CD4-positive, alpha-beta T cell treated with Interleukin-17A for 4 hours (primary cell): ENCODE measurements around the gene BRCA1.
A peak's percentile ranks its signal among the peaks of the same experiment; 100 is the strongest.

ENCODE experiments used
- DNase-seq: peaks from one replicate; pipeline ENCODE4 v3.0.0-alpha.2; 2020; ENCODE audit warnings: mixed read lengths

The BRCA1 gene

GRCh38 chr17:43024407-43025289 is 100.5 kb downstream of the BRCA1 start, which contains the start of gene RND2:
Gene RND2 (plus strand): TSS chr17:43025231. CDS start chr17:43025348, 117 bp downstream.
- DNase-seq: peak; percentile 87

DNA sequence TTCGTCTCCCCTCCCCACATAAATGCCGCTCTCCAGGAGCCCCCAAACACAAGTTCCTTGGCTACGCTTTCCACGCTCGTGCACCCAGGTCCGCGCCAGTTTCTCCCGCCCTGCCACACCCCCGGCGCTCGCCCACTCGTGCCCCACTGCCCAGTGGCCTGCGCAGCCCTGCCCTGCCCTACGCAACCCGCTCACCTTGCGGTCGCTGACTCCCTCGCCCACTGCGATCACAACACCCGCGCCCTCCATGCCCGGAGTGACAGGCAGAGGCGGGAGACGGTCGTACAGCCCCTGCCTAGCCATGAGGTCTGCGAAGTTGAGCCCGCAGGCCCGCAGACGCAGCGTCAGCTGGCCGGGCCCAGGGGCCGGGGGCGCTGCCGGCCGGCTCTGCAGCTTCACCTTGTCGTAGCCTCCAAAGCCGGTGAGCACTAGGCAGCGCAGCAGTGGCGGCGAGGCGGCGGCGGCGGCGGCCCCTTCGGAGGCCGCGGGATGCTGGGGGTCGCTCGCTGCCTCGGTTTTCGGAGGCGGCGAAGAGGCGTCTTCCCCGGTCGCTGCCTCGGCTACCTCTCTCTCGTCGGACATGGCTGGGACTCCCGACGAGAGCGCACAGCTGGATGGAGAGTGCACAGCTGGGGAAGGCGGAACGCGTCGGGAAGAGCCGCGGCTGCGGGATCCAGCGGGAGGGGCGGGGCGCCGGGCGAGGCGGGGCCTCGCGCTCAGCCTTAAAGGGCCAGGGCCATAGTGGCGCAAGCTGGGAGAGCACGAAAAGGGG is 103.2 kb downstream of the BRCA1 start, which contains the start of gene VAT1:
Gene VAT1, minus strand, starts transcription at position 645 of the 772 bp plus-strand sequence. Its CDS starts 63 bp downstream, at position 582.
- peak; percentile 84 for DNase-seq

- DNase-seq: peak; percentile 69
These were observed 104.1 kb downstream of the BRCA1 start for GRCh38 chr17:43020789-43021740.

DNA sequence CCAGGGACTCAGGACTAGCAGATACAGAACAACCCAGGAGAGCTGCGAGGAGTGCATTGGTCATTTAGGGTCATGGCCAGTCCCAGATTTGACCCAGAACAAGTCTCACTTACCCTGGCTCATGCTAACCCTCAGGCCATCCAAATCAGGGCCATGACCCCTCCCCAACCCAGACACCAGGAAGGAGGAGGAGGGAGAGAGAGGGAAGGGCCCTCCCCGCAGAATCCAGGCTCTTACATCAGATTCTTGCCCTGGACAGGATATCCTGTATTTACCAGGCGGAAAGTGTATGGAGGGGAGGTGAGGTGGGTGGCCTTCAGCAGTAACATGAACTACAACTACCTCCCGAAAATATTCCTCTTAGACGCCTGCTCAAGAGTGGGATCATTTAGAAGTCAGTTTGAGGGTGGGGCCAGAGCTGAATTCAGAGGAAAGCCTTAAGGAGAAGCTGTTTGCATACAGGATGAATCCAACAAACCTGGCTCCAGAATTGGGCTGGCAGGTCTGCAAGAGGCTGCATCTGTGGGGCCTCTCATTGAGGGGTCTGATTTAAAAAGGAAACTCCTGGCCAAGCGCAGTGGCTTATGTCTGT is 105.0 kb downstream of the BRCA1 start:
- no peak for DNase-seq

DNA sequence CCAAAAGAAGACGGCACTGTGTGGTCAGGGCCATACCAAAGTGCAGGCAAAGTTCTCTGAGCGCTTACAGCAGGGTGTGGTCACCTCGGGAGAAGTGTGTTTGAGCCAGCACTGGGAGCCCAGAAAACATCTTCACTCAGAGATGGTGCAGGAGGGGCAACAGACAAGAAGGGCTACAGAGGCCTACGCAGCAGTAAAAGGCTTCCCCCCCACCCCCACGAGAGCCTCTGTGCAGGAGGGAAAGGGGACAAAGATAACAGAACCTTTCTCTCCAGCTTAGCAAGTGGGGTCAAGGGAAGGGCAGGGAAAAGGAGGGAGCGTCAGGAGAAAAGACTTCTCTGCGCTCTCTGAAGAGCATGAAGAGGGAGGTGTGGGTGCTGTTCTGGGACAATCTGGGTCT is 105.7 kb downstream of the BRCA1 start:
- no peak for DNase-seq

DNA sequence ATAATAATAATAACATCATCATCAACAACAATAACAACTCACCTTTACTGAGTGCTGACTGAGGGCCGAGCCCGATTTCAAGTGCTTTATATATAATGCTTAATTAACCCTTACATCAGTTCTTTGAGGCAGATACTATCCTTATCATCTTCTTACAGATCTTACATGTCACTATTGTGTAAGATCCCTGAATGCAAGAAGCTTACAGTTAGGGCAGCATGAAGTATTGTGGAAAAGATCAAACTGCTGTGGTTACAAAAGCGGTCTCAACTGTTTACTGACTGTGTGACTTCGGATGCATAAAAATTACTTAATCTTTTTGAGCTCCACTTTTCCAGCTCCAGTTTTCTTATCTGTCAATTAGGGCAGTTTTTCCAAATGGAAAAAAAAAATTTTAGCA is 106.2 kb downstream of the BRCA1 start:
- DNase-seq: no peak

DNA sequence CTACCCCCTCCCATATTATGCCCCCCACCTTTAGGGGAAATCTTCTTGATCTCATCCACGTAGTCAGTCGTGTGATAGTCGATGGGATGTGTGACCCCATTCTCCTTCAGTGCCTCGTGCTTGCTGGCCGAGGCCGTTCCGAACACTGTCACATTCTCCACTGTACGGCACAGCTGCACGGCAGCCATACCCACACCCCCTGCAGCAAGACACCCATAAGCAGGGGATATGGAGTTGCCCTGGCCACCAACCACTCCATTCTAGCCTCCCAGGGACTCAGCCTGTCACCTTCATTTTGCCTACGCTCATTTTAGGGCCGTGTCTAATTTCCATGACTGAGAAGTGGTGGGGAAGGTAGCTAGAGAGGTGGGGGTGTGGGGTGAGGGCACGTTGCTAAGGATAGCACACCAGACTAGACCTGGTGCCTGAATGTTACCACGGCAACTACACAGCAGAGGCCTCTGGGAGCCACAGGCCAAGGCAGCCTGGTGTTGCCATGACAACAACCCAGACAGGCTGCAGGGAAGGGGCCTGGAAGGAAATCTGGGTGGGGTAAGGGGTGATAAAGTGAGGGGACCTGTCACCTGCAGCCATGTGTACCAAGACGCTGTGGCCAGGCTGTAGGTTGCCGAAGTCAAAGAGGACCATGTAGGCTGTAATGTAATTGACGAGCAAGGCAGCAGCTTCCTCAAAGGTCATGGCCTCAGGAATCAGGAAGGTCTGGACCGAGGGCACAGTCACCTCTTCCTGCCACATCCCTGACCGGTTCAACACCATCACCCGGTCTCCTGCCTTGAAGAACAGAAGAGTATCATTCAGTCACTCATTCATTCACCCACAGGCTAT is 106.9 kb downstream of the BRCA1 start:
- no peak for DNase-seq

DNA sequence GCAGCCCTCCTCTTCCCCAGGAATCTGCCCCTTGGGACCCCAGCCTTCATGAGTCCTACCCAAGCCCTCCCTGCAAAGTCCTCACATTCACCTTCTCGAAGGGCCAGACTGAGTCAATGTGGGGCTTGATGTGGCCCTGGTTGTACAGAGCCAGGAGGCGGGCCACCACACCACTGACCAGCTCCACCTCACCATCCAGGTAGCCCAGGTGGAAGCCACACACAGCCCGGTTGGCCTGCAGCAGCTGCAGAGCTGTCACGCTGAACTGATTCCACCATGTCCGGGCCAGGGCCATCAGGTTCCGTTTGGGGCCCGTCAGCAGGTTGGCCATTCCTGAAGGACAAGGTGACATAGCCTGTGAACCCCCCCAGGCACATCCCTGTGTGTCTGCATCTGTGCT is 108.9 kb downstream of the BRCA1 start:
- no peak for DNase-seq

GRCh38 chr17:43015579-43015978 is 109.6 kb downstream of the BRCA1 start:
- no peak for DNase-seq

DNA sequence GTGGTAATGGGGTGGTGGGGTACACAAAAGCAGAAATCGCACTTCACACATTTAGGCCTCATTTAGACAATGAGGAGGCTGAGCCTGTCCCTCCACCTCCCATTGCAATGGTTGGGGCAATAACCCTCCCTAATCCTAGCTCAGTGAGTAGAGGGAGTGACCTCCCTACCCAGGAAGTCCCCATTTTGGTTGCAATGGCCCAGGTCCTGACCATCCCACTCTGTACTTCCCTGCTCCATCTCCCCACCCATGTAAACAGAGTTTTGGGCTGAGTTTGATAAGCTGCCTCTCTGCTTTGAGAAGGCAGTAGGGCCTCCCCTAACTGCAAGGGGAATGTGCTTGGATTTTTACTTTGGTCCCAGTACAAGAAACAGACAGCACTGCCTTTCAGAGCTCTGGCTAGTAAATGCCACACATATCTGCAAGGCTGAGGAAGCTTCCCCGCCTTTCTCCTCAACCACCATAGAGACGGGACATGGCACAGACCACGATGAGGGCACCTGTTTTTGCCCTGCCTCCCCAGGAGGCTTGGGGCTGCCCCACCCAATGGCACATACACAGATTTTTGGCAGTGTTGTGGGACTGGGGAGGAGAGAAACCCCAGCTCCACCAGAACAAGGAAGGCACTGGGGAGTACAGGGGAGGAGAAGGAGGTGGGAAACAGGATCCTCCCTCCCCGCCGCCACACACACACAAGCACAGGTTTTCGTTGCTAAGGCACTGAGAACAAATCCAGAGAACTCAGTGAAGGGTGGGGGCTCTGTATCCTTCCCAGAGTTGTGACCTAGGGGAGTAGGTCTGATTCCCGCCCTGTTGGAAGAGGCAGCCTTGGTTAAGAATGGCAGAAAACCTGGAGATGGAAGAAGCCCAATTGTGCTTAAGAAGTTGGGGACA is 110.3 kb downstream of the BRCA1 start:
- no peak for DNase-seq

DNA sequence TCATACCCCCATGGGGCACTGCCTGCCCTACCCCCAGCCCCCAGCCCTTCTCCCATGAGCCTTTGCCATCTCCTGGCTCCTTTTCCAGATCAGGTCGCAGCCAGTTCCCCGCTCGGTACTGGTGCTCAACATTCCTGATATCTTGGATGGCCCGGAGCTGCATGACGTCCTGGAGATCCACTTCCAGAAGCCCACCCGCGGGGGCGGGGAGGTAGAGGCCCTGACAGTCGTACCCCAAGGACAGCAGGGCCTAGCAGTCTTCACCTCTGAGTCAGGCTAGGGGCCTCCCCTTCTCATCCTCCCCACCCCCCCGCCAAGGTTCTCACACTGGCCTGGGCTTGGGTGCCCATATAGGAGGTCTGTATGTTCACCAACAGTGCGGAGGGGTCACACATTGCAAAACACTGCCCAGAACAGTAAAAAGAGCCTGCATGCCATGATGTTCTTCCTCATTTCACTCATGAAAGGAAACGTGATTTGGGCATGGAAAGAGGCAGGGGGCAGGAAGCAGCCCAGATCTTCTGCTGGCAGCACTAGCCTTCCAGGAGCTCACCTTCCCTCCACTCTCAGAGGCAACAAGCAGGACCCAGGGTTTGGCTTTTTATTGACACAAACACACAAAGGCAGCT is 111.0 kb downstream of the BRCA1 start:
- DNase-seq: no peak

- DNase-seq: no peak
These were observed 111.9 kb downstream of the BRCA1 start for GRCh38 chr17:43013296-43013695.

- no peak for DNase-seq
These were observed 113.3 kb downstream of the BRCA1 start for GRCh38 chr17:43011728-43012472.

GRCh38 chr17:43010667-43011308 is 114.4 kb downstream of the BRCA1 start:
- no peak for DNase-seq

GRCh38 chr17:43006639-43007551 is 118.3 kb downstream of the BRCA1 start, which contains the start of gene IFI35:
Gene IFI35 (plus strand): TSS chr17:43006784. CDS start chr17:43006948, 164 bp downstream.
- DNase-seq: peak; percentile 89

GRCh38 chr17:43003542-43004172 is 121.5 kb downstream of the BRCA1 start:
- no peak for DNase-seq
